Body of pancreas (tissue), 4 donors: Measurements from ENCODE around the gene MLEC. TPM values are rescaled to one million over a fixed set of nuclear protein-coding genes. Genes with fewer than 3 reads are reported as not detected.

Source experiments
- ATAC-seq: fragments of 150-250 bp; one replicate; pipeline ENCODE4 v1.9.1; 2016
- DNase-seq, 4 donors: peaks; one replicate each; pipeline ENCODE4 v3.0.0-alpha.2; 2019
- H3K27ac ChIP-seq, 4 donors: fragments of 200-600 bp; sonication (generic); 1 replicate in 3 of 4; 2 replicates in 1 of 4; pipeline versions ENCODE4 v1.5.1 to v1.6.1; 2016 to 2019; ENCODE audit warnings: mild to moderate bottlenecking in 1 of 4, mixed read lengths in 1 of 4, moderate library complexity in 1 of 4
- H3K27me3 ChIP-seq, 2 donors: fragments of 200-600 bp; sonication (generic); one replicate each; pipeline ENCODE4 v1.6.0; 2016; ENCODE audit warnings: mild to moderate bottlenecking in 1 of 2
- H3K36me3 ChIP-seq, 2 donors: fragments of 200-600 bp; sonication (generic); replicated peaks in 1 of 2; 2 replicates each; pipeline ENCODE4 v1.5.1; 2016; ENCODE audit warnings: low read depth in 2 of 2; ENCODE audit not compliant: insufficient read depth in 1 of 2
- H3K4me1 ChIP-seq: fragments of 200-600 bp; sonication (generic); one replicate; pipeline ENCODE4 v1.6.0; 2016
- H3K4me3 ChIP-seq, 2 donors: fragments of 200-600 bp; sonication (generic); 1 replicate in 1 of 2; 2 replicates in 1 of 2; pipeline ENCODE4 v1.5.1; 2016 to 2019
- H3K9me3 ChIP-seq, 3 donors: fragments of 200-600 bp; sonication (generic); 1 replicate in 2 of 3; 2 replicates in 1 of 3; pipeline ENCODE4 v1.5.1; 2016
- POLR2A ChIP-seq, 3 donors: fragments of 450-650 bp; IDR thresholded peaks; one replicate each; pipeline ENCODE4 v1.6.1; 2016; ENCODE audit warnings: antibody characterized with exemption in 3 of 3, mild to moderate bottlenecking in 2 of 3
- WGBS, 2 donors: methylation state at CpG; one replicate each; pipeline ENCODE4 v1.1.5; 2017; 5-methylcytosine and 5-hydroxymethylcytosine counted together
- intact Hi-C: fragments of 100-400 bp; cut with DNase I; formaldehyde crosslinking; loops from one replicate; pipeline ENCODE4 v1.15.1; 2023
- total RNA-seq, 2 donors: library from RNA; depleted of rRNA; stranded (reverse); fragments of >200 nt; gene quantifications; one replicate each; pipeline ENCODE4 v1.1.0, GENCODE V29; 2016
- TF ChIP-seq, protein P1 (sequence below), 7 experiments: fragments of 450-650 bp in 4 of 7; fragments of 200-600 bp in 3 of 7; sonication (generic) in 3 of 7; IDR thresholded peaks; one replicate each; pipeline ENCODE4 v1.5.1; 2016 to 2019; ENCODE audit warnings: antibody characterized with exemption in 7 of 7

MLEC gene
- total RNA-seq, 2 donors from 2014 or later: 54.7 to 107 TPM

DNA sequence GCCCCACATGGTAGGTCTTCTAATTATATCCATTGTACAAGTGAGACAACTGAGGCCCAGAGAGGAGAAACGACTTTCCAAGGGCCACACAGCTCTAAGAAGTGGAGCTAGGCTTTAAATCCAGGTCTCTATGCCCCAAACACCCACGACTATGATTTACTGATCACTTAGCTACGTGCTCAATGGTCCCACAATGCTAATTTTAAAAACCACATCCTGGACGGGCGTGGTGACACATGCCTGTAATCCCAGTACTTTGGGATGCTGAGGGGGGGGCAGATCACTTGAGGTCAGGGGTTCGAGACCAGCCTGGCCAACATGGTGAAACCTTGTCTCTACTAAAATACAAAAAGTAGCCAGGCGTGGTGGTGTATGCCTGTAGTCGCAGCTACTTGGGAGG lies 8.4 kb upstream of the MLEC start:
- Histone ChIP-seq H3K4me3 (no peak overlapping the region), H3K4me1 (no peaks in the 10 kb centered on the region), H3K27ac (peak overlapping the region in 1 of 4 donors; percentile 25), H3K36me3 (no peaks in the 10 kb centered on the region), H3K27me3 (no peaks in the 10 kb centered on the region), H3K9me3 (no peaks in the 10 kb centered on the region)
- intact Hi-C loops: no loop called here
- WGBS, 2 donors: 68 to 85% methylated on average over 8 of the region's 8 CpGs
- no peak for ATAC-seq
- DNase-seq: no peak
- TF ChIP-seq POLR2A (IDR thresholded peaks at IDR 0.05): no peak
- TF ChIP-seq, protein P1, sequence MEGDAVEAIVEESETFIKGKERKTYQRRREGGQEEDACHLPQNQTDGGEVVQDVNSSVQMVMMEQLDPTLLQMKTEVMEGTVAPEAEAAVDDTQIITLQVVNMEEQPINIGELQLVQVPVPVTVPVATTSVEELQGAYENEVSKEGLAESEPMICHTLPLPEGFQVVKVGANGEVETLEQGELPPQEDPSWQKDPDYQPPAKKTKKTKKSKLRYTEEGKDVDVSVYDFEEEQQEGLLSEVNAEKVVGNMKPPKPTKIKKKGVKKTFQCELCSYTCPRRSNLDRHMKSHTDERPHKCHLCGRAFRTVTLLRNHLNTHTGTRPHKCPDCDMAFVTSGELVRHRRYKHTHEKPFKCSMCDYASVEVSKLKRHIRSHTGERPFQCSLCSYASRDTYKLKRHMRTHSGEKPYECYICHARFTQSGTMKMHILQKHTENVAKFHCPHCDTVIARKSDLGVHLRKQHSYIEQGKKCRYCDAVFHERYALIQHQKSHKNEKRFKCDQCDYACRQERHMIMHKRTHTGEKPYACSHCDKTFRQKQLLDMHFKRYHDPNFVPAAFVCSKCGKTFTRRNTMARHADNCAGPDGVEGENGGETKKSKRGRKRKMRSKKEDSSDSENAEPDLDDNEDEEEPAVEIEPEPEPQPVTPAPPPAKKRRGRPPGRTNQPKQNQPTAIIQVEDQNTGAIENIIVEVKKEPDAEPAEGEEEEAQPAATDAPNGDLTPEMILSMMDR (IDR thresholded peaks at IDR 0.05): no peak

DNA sequence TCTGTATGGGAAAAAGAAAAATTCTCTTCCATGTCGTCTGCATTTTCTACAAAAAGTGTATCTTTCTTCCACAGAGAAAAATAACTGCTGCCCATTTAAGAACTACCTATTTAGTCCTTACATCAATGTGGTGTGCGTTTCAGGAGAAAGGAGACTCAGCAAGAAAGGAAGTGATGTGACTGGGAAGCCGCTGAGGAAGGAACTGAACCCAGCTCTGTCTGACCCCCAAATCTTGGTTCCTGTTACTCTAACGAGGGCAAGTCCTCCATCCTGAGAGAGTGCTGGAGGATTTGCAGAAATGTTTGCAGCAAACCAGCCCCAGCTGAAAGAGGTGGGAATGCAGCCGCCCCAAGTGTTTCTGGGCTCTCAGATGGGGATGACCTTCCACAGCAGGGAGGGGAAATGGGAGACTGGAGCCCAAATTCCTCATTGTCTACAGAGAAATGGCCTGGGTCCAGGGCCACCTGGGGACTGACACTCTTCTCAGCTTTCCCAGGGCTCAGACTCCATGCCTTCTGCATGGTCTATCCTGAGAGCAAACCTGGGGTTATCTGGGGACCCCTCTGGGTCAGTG lies 6.7 kb upstream of the MLEC start:
- Histone ChIP-seq H3K9me3 (no peaks in the 10 kb centered on the region), H3K36me3 (no peaks in the 10 kb centered on the region), H3K4me3 (no peak overlapping the region), H3K4me1 (no peaks in the 10 kb centered on the region), H3K27me3 (no peaks in the 10 kb centered on the region), H3K27ac (no peak overlapping the region)
- 45 to 52% methylated on average over 4 to 5 of the region's 5 CpGs for WGBS, 2 donors
- DNase-seq (no peak), ATAC-seq (no peak)
- no peak for TF ChIP-seq POLR2A (IDR thresholded peaks at IDR 0.05)
- TF ChIP-seq, protein P1 (IDR thresholded peaks at IDR 0.05): no peak
- intact Hi-C loops: no loop called here

DNA sequence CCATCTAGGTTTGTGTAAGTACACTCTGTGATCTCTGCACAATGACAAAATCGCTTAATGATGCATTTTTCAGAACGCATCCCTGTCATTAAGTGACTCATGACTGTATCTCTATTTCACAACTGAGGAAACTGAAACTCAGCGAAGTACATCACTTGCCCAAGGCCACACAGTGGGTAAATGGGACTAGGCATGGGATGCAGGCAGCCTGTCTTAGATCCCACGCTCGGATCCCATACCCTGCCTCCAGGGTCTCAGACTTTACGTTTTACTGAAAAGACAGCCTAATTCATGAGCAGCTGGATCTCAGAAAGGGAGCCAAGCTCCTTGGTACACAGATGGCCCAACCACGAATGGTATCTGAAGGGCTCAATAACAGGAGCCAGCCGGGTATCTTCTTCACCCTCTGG lies 2.4 kb upstream of the MLEC start:
- Histone ChIP-seq H3K27me3 (no peaks in the 10 kb centered on the region), H3K36me3 (no peaks in the 10 kb centered on the region), H3K9me3 (no peaks in the 10 kb centered on the region), H3K4me1 (peaks cover 10% of the 10 kb centered on the region), H3K4me3 (no peak overlapping the region), H3K27ac (no peak overlapping the region)
- intact Hi-C loops: no loop called here
- ATAC-seq (no peak), DNase-seq (peak in 1 of 4 donors; percentile 17)
- WGBS, 2 donors: 68 to 73% methylated on average over 8 of the region's 8 CpGs
- TF ChIP-seq, protein P1 (IDR thresholded peaks at IDR 0.05): no peak
- TF ChIP-seq POLR2A (IDR thresholded peaks at IDR 0.05): no peak

DNA sequence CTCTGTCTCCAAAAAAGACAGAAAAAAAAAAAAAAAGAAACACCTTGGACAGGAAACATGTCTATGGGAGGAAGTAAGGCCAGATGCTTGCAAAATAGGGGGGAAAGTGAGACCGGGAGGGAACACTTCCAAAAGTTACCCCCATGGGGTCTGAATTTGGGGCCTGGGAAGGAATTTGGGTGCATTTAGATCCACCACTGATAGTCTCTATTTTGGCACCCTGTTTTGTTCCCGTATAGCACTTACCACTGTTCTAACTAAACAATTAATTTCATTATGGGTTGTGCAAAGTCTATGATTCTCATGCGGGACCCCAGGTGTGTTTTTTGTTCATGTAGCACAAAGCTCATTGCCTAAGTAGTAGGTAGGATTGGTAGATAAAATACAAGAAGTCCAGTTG lies 1.4 kb upstream of the MLEC start:
- H3K36me3 ChIP-seq: no peaks in the 10 kb centered on the region
- intact Hi-C loops: no loop called here
- no peak for TF ChIP-seq POLR2A (IDR thresholded peaks at IDR 0.05)
- TF ChIP-seq, protein P1 (IDR thresholded peaks at IDR 0.05): no peak
- H3K9me3 ChIP-seq: no peaks in the 10 kb centered on the region
- H3K4me1 ChIP-seq: peaks cover 20% of the 10 kb centered on the region
- no peaks in the 10 kb centered on the region for H3K27me3 ChIP-seq
- WGBS, 2 donors: 63 to 64% methylated on average over 3 of the region's 3 CpGs
- H3K27ac ChIP-seq: peak overlapping the region in 1 of 4 donors; percentile 96
- no peak for ATAC-seq
- no peak for DNase-seq
- H3K4me3 ChIP-seq: no peak overlapping the region

DNA sequence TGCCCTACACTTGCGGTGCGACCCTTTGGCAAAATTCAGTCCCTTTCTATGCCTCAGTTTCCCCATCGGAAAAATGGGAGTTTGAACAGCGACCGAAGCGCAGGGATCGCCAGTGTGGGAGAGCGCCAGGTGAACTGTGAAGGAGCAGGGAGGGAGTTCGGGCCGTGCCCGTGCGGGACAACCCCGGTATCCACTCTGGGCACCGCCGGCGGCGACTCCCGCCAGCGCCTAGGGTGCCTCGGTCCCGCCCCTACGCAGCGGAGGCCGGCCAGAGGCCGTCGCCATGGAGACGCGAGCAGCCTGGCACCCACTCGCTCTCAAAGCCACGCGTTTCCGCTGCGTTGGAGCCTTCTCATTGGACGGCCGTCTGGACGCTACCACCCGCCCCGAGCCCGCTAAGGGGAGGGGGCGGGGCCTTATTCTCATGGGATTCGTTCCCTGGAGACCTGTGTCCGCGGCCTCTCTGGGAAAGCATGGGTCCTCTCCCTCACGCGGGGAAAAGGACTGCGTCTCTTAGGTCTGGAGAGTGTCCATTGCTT lies 729 bp upstream of the MLEC start:
- intact Hi-C loops: no loop called here
- Histone ChIP-seq H3K4me1 (peaks cover 27% of the 10 kb centered on the region), H3K36me3 (no peaks in the 10 kb centered on the region), H3K27ac (peak overlapping the region; percentile 83 to 96 (median 86)), H3K27me3 (no peaks in the 10 kb centered on the region), H3K9me3 (no peaks in the 10 kb centered on the region), H3K4me3 (peak overlapping the region; percentile 34 to 75)
- peak; percentile 99 to 100 (median 99) for DNase-seq
- ATAC-seq: peak; percentile 87
- TF ChIP-seq, protein P1 (IDR thresholded peaks at IDR 0.05): no peak
- TF ChIP-seq POLR2A (IDR thresholded peaks at IDR 0.05): peak; percentile 66 to 77 (median 75)
- WGBS, 2 donors: 0 to 2% methylated on average over 14 to 46 of the region's 46 CpGs
